ENCODE data around the gene IGSF21. TPM values are rescaled to one million over a fixed set of nuclear protein-coding genes. Genes with fewer than 3 reads are reported as not detected.

The IGSF21 gene
- total RNA-seq, 1 donor from 2014 or later, result 1.8 TPM

GRCh38 chr1:18386591-18386990 lies 279.0 kb downstream of the IGSF21 start:
- TF ChIP-seq CTCF (IDR thresholded peaks at IDR 0.05), result no peak
- no peak overlapping the region for H3K27ac ChIP-seq
- DNase-seq, result no peak
- H3K27me3 ChIP-seq (ENCODE audit: low read depth), result peaks cover 14% of the 10 kb centered on the region
- H3K9me3 ChIP-seq, result no peaks in the 10 kb centered on the region
- no peak overlapping the region for H3K4me3 ChIP-seq
- intact Hi-C loops (cut with DNase I), result no loop called here
- no peak for ATAC-seq
- no peaks in the 10 kb centered on the region for H3K4me1 ChIP-seq
- no peaks in the 10 kb centered on the region for H3K36me3 ChIP-seq

GRCh38 chr1:18387307-18387706 lies 279.7 kb downstream of the IGSF21 start:
- Histone ChIP-seq H3K36me3 (no peaks in the 10 kb centered on the region), H3K9me3 (no peaks in the 10 kb centered on the region), H3K27me3 (ENCODE audit: low read depth) (peaks cover 12% of the 10 kb centered on the region), H3K4me1 (no peaks in the 10 kb centered on the region), H3K27ac (no peak overlapping the region), H3K4me3 (no peak overlapping the region)
- intact Hi-C loops (cut with DNase I), result no loop called here
- no peak for TF ChIP-seq CTCF (IDR thresholded peaks at IDR 0.05)
- ATAC-seq (no peak), DNase-seq (no peak)

GRCh38 chr1:18390953-18391352 lies 283.4 kb downstream of the IGSF21 start:
- no peaks in the 10 kb centered on the region for H3K9me3 ChIP-seq
- no peak overlapping the region for H3K27ac ChIP-seq
- DNase-seq (no peak), ATAC-seq (no peak)
- H3K27me3 ChIP-seq (ENCODE audit: low read depth), result peaks cover 6% of the 10 kb centered on the region
- H3K4me1 ChIP-seq, result no peaks in the 10 kb centered on the region
- no peaks in the 10 kb centered on the region for H3K36me3 ChIP-seq
- H3K4me3 ChIP-seq, result no peak overlapping the region
- intact Hi-C loops (cut with DNase I), result no loop called here
- no peak for TF ChIP-seq CTCF (IDR thresholded peaks at IDR 0.05)

GRCh38 chr1:18394563-18395156 lies 287.1 kb downstream of the IGSF21 start:
- Histone ChIP-seq H3K9me3 (no peaks in the 10 kb centered on the region), H3K27me3 (ENCODE audit: low read depth) (peaks cover 11% of the 10 kb centered on the region), H3K36me3 (no peaks in the 10 kb centered on the region), H3K27ac (no peak overlapping the region), H3K4me1 (no peaks in the 10 kb centered on the region), H3K4me3 (no peak overlapping the region)
- TF ChIP-seq CTCF (IDR thresholded peaks at IDR 0.05), result no peak
- no peak for DNase-seq
- ATAC-seq, result no peak
- intact Hi-C loops (cut with DNase I), result no loop called here

- intact Hi-C loops (cut with DNase I), result no loop called here
- DNase-seq (no peak), ATAC-seq (no peak)
- Histone ChIP-seq H3K27ac (no peak overlapping the region), H3K27me3 (ENCODE audit: low read depth) (peaks cover 11% of the 10 kb centered on the region), H3K36me3 (no peaks in the 10 kb centered on the region), H3K4me3 (no peak overlapping the region), H3K4me1 (no peaks in the 10 kb centered on the region), H3K9me3 (no peaks in the 10 kb centered on the region)
- TF ChIP-seq CTCF (IDR thresholded peaks at IDR 0.05), result no peak
Observed at GRCh38 chr1:18396247-18396980, 288.8 kb downstream of the IGSF21 start.
